IPS-20b (cell line): ENCODE results near the gene DYNLT2B.
"Not testable (repeated sequence)": the region's sequence is repeated elsewhere in the genome, so short reads cannot be mapped to it uniquely, and the experiment has no call there.

Source experiments
- H3K27ac ChIP-seq: one replicate; pipeline ENCODE4 v1.5.1; 2013; ENCODE audit warnings: low read length
- H3K27me3 ChIP-seq: 2 replicates; pipeline ENCODE4 v1.6.1; 2013; ENCODE audit warnings: mild to moderate bottlenecking, low read length, inconsistent platforms; ENCODE audit not compliant: insufficient read depth
- H3K36me3 ChIP-seq: 2 replicates; pipeline ENCODE4 v1.6.1; 2013; ENCODE audit warnings: low read depth, mild to moderate bottlenecking, inconsistent platforms, low read length, moderate library complexity; ENCODE audit not compliant: insufficient read depth
- H3K4me1 ChIP-seq: 2 replicates; pipeline ENCODE4 v1.6.1; 2013; ENCODE audit warnings: mild to moderate bottlenecking, control low read depth, inconsistent platforms, low read length, moderate library complexity; ENCODE audit not compliant: insufficient read depth
- H3K4me3 ChIP-seq: 2 replicates; pipeline ENCODE4 v1.5.1; 2013; ENCODE audit warnings: mild to moderate bottlenecking, low read length, inconsistent platforms
- H3K9ac ChIP-seq: 2 replicates; pipeline ENCODE4 v1.6.1; 2013; ENCODE audit warnings: low read depth, mild to moderate bottlenecking, inconsistent platforms, low read length, moderate library complexity
- H3K9me3 ChIP-seq: 2 replicates; pipeline ENCODE4 v1.6.1; 2013; ENCODE audit warnings: mild to moderate bottlenecking, low read depth, low read length, inconsistent platforms; ENCODE audit not compliant: insufficient read depth

DYNLT2B gene

GRCh38 chr3:196323691-196324090 is 5.7 kb upstream of the DYNLT2B start:
- Histone ChIP-seq H3K9ac (no peak overlapping the region), H3K4me3 (no peak overlapping the region), H3K4me1 (no peaks in the 10 kb centered on the region; the same call in 1 of the 2 replicates), H3K9me3 (no peaks in the 10 kb centered on the region), H3K27me3 (no peaks in the 10 kb centered on the region), H3K27ac (no peak overlapping the region), H3K36me3 (no peaks in the 10 kb centered on the region)

GRCh38 chr3:196323016-196323415 is 5.0 kb upstream of the DYNLT2B start:
- no peaks in the 10 kb centered on the region; the same call in 1 of the 2 replicates for H3K4me1 ChIP-seq
- no peak overlapping the region for H3K9ac ChIP-seq
- H3K4me3 ChIP-seq = no peak overlapping the region
- no peaks in the 10 kb centered on the region for H3K27me3 ChIP-seq
- H3K9me3 ChIP-seq = no peaks in the 10 kb centered on the region
- H3K36me3 ChIP-seq = no peaks in the 10 kb centered on the region
- H3K27ac ChIP-seq = no peak overlapping the region

DNA sequence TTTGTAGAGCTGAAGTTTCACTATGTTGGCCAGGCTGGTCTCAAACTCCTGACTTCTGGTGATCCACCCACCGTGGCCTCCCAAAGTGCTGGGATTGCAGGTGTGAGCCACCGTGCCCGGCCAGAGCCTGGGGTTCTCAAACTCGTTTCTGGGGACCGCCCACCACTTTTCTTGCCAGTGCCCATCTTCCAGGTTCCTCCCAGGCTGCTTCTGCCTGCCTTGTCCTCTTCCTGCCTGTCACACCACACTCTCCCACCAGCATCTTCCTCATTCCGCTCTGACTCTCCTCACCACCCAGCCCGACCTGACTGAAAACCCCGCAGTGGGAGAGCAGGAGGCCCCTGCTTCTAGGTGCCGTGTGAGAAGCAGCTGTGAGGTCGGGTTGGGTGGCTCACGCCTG is 3.1 kb upstream of the DYNLT2B start:
- H3K36me3 ChIP-seq = no peaks in the 10 kb centered on the region

DNA sequence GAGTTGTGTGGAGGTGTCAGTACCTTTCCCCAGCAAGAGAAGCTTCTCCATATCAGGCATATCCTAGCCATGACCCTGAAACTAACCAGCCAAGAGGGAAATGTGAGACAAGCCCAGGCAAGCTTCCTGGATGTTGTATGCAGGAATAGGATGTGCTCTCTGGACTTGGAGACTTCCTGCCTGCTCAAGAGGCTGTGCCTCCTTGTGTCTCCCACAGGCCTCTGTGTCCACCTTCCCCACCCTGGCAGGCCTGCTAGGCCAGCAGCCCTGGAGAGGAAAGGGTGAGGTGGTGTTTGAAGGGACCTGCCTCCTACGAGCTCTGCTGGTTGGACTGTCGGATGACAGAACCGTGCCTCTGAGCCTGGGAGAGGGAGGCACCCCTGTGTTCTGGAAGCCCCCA is 2.1 kb upstream of the DYNLT2B start:
- Histone ChIP-seq H3K9me3 (no peaks in the 10 kb centered on the region), H3K4me1 (no peaks in the 10 kb centered on the region), H3K27ac (no peak overlapping the region), H3K36me3 (no peaks in the 10 kb centered on the region; the same call in 1 of the 2 replicates), H3K27me3 (no peaks in the 10 kb centered on the region), H3K4me3 (no peak overlapping the region), H3K9ac (no peak overlapping the region)

More for the DNA sequence above, 3.1 kb upstream of the DYNLT2B start:
- H3K27me3 ChIP-seq = no peaks in the 10 kb centered on the region
- H3K4me3 ChIP-seq = no peak overlapping the region
- no peak overlapping the region for H3K9ac ChIP-seq
- H3K4me1 ChIP-seq = no peaks in the 10 kb centered on the region
- H3K27ac ChIP-seq = no peak overlapping the region
- no peaks in the 10 kb centered on the region for H3K9me3 ChIP-seq

GRCh38 chr3:196316799-196317686 is 997 bp downstream of the DYNLT2B start:
- peak overlapping the region; percentile 73; the same call in 1 of the 2 replicates for H3K9ac ChIP-seq
- not testable (repeated sequence) for H3K4me1 ChIP-seq, H3K36me3 ChIP-seq, H3K27me3 ChIP-seq, H3K27ac ChIP-seq, H3K9me3 ChIP-seq
- H3K4me3 ChIP-seq = peak overlapping the region; percentile 89

- H3K9me3 ChIP-seq = no peaks in the 10 kb centered on the region
- H3K27me3 ChIP-seq = no peaks in the 10 kb centered on the region
- H3K36me3 ChIP-seq = no peaks in the 10 kb centered on the region; the same call in 1 of the 2 replicates
- no peak overlapping the region for H3K9ac ChIP-seq
- H3K4me3 ChIP-seq = no peak overlapping the region
- no peaks in the 10 kb centered on the region for H3K4me1 ChIP-seq
- no peak overlapping the region for H3K27ac ChIP-seq
These were observed 2.2 kb downstream of the DYNLT2B start for GRCh38 chr3:196315821-196316220.

GRCh38 chr3:196314597-196314996 is 3.4 kb downstream of the DYNLT2B start:
- no peaks in the 10 kb centered on the region; the same call in 1 of the 2 replicates for H3K36me3 ChIP-seq

DNA sequence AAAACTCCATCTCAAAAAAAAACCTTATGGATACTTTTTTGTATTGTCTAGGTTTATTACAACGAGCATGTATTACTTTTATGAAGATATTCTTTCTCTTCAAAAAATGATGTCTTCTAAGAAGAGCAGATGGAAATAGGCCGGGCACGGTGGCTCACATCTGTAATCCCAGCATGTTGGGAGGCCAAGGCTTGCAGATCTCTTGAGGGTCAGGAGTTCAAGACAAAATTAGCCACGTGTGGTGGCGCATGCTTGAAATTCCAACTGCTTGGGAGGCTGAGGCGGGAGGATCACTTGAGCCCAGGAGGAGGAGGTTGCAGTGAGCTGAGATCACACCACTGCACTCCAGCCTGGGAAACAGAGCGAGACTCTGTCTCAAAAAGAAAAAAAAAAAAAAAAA is 4.0 kb downstream of the DYNLT2B start:
- not testable (repeated sequence) for H3K27me3 ChIP-seq, H3K4me3 ChIP-seq, H3K4me1 ChIP-seq, H3K36me3 ChIP-seq, H3K9ac ChIP-seq, H3K27ac ChIP-seq, H3K9me3 ChIP-seq

More at GRCh38 chr3:196314597-196314996, 3.4 kb downstream of the DYNLT2B start:
- Histone ChIP-seq H3K4me3 (no peak overlapping the region), H3K27ac (no peak overlapping the region), H3K9me3 (no peaks in the 10 kb centered on the region), H3K4me1 (no peaks in the 10 kb centered on the region), H3K9ac (no peak overlapping the region), H3K27me3 (no peaks in the 10 kb centered on the region)

DNA sequence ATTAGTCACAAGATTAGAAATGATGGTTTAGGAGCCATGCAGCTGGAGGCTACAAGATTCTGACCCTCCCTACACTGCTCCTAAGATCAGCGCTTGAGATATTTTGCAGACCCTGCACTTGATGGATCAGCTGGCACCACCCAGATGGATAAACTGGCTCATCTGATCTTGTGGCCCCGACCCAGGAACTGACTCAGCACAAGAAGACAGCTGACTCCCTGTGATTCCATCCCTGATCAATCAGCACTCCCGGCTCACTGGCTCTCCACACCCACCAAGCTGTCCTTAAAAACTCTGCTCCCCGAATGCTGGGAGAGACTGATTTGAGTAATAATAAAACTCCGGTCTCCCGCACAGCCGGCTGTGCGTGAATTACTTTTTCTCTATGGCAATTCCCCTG is 15.1 kb downstream of the DYNLT2B start:
- not testable (repeated sequence) for H3K27me3 ChIP-seq, H3K4me3 ChIP-seq, H3K27ac ChIP-seq, H3K4me1 ChIP-seq, H3K36me3 ChIP-seq, H3K9ac ChIP-seq, H3K9me3 ChIP-seq

- not testable (repeated sequence) for H3K27ac ChIP-seq, H3K4me3 ChIP-seq, H3K27me3 ChIP-seq, H3K9me3 ChIP-seq, H3K4me1 ChIP-seq, H3K36me3 ChIP-seq, H3K9ac ChIP-seq
These were observed 15.5 kb downstream of the DYNLT2B start for GRCh38 chr3:196302551-196302950.

DNA sequence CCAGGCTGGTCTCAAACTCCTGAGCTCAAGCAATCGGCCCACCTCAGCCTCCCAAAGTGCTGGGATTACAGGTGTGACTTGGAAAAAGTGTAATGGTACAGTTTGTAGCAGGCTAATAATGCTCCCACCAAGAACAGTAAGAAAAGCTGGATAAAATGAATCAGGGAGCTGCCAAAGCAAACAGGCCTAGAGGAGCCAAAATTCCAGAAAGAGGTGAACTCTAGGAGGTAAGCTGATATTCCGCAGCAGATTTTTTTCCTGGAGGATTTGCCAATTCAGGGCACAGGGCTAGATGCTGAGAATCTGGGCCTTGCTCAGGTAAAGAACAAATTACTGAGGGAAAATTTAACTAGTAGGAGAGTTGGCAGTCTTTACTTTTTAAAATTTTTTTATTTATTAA is 19.5 kb downstream of the DYNLT2B start:
- Histone ChIP-seq H3K27me3 (no peaks in the 10 kb centered on the region), H3K36me3 (peaks cover 4% of the 10 kb centered on the region; the same call in 1 of the 2 replicates), H3K27ac (no peak overlapping the region), H3K9me3 (no peaks in the 10 kb centered on the region), H3K4me1 (no peaks in the 10 kb centered on the region), H3K4me3 (no peak overlapping the region), H3K9ac (no peak overlapping the region)

- Histone ChIP-seq H3K27me3 (no peaks in the 10 kb centered on the region), H3K9ac (no peak overlapping the region), H3K9me3 (no peaks in the 10 kb centered on the region), H3K4me1 (no peaks in the 10 kb centered on the region), H3K27ac (no peak overlapping the region), H3K4me3 (no peak overlapping the region), H3K36me3 (no peaks in the 10 kb centered on the region)
These were observed 25.6 kb downstream of the DYNLT2B start for GRCh38 chr3:196292286-196292923.
